ENCODE measurements around the gene AP2M1. TPM values are rescaled to one million over a fixed set of nuclear protein-coding genes. Genes with fewer than 3 reads are reported as not detected.

AP2M1 gene
- total RNA-seq (2021; ENCODE audit: unreplicated experiment) (335 TPM), Bru-seq, nascent RNA (percentile 85 among the genes with signal in this experiment), BruChase-seq, experiment 1, labeled RNA remaining after a 2-hour chase (percentile 92 among the genes with signal in this experiment), BruChase-seq, experiment 2, labeled RNA remaining after a 6-hour chase (percentile 97 among the genes with signal in this experiment)
- 391 TPM for polyA plus RNA-seq (2012; ENCODE audit: insufficient read length)
- long read RNA-seq, transcript AP2M1-207 (10 exons, 1,950 nt): minor isoform, 32 of 962 reads
- long read RNA-seq, transcript AP2M1-202 (11 exons, 2,091 nt): major isoform, 244 of 962 reads
- long read RNA-seq, partial matches to known transcripts: 96 of 962 reads
- long read RNA-seq, other reads (novel, unspliced or antisense): 589 of 962 reads

GRCh38 chr3:184174646-184175492 is at the start of gene AP2M1:
Gene AP2M1 (plus strand): TSS chr3:184174855. CDS start chr3:184176994, 2,139 bp downstream.
- Histone ChIP-seq H3K36me3 (ENCODE audit: control insufficient read depth, insufficient read depth, low read length) (peaks cover 8% of the 10 kb centered on the region; the same call in 1 of the 2 replicates), H3K27me3 (ENCODE audit: control insufficient read depth, insufficient read depth, low read length) (no peaks in the 10 kb centered on the region), H3K4me3 (ENCODE audit: low read depth in 2 of 2, low read length in 2 of 2) (peak within 1 kb of the TSS; percentile 80 to 86), H3K4me1 (ENCODE audit: control insufficient read depth, insufficient read depth, low read length) (peaks cover 18% of the 10 kb centered on the region), H3K27ac (ENCODE audit: low read length) (peak within 1 kb of the TSS; percentile 88), H3K9me3 (ENCODE audit: control insufficient read depth, insufficient read depth, low read depth, low read length) (no peaks in the 10 kb centered on the region)
- ChIA-PET POLR2A (interaction anchor here (0.6 to 1.0 kb wide), 4 partner anchors 9 to 112 kb away, joined by 3 to 12 read pairs (median 8); partner anchors contain the start of gene DVL3), CTCF (interaction anchor here (1.0 kb wide), 2 partner anchors 11 to 135 kb away, joined by 3 to 4 read pairs; partner anchors contain the start of gene ABCF3)
- in situ Hi-C loops (cut with HindIII; ENCODE audit: low pct_unique_long_range_greater_than_20kb, low sequenced_read_pairs) (no loop called here), intact Hi-C loops (cut with micrococcal nuclease; ENCODE audit: unreplicated experiment) (loop anchor here (5.0 kb wide), 1 partner anchor 1158 kb away; no protein-coding TSS in a partner anchor)
- DNase-seq (ENCODE audit: low read depth, low spot score): peak; percentile 94
- no TSS peak for BruUV-seq (replicated peaks)
- peak; percentile 93 for ATAC-seq
- peak; percentile 90 for TF ChIP-seq POLR2AphosphoS5 (IDR thresholded peaks at IDR 0.05; ENCODE audit: low read depth, low read length)
- peak; percentile 71; the same call in 1 of the 2 replicates for TF ChIP-seq SIN3A (IDR thresholded peaks at IDR 0.05; ENCODE audit: borderline replicate concordance, insufficient read depth, low read depth, low read length)
- TF ChIP-seq REST (IDR thresholded peaks at IDR 0.05; ENCODE audit: insufficient read depth in 1 of 2, low read depth in 2 of 2, low read length in 1 of 2): no peak
- TF ChIP-seq CTCF (IDR thresholded peaks at IDR 0.05): no peak
- TF ChIP-seq TCF7L2 (IDR thresholded peaks at IDR 0.05; ENCODE audit: low read depth, low read length): no peak

- in situ Hi-C loops (cut with HindIII; ENCODE audit: low pct_unique_long_range_greater_than_20kb, low sequenced_read_pairs): no loop called here
- BruUV-seq (replicated peaks): no TSS peak
- no peak for ATAC-seq
- POLR2A ChIA-PET: no interaction called here
- no peak for DNase-seq (ENCODE audit: low read depth, low spot score)
- intact Hi-C loops (cut with micrococcal nuclease; ENCODE audit: unreplicated experiment): no loop called here
- TF ChIP-seq SIN3A (IDR thresholded peaks at IDR 0.05; ENCODE audit: borderline replicate concordance, insufficient read depth, low read depth, low read length): no peak
- TF ChIP-seq REST (IDR thresholded peaks at IDR 0.05; ENCODE audit: insufficient read depth in 1 of 2, low read depth in 2 of 2, low read length in 1 of 2): no peak
- TF ChIP-seq CTCF (IDR thresholded peaks at IDR 0.05): no peak
- no peak for TF ChIP-seq TCF7L2 (IDR thresholded peaks at IDR 0.05; ENCODE audit: low read depth, low read length)
- no peak for TF ChIP-seq POLR2AphosphoS5 (IDR thresholded peaks at IDR 0.05; ENCODE audit: low read depth, low read length)
- CTCF ChIA-PET: interaction anchor here (0.6 kb wide), 1 partner anchor 941 kb away, joined by 3 read pairs; no protein-coding TSS in a partner anchor
- H3K4me1 ChIP-seq (ENCODE audit: control insufficient read depth, insufficient read depth, low read length): no peaks in the 10 kb centered on the region
- no peaks in the 10 kb centered on the region for H3K27me3 ChIP-seq (ENCODE audit: control insufficient read depth, insufficient read depth, low read length)
- H3K27ac ChIP-seq (ENCODE audit: low read length): no peak overlapping the region
- no peaks in the 10 kb centered on the region for H3K36me3 ChIP-seq (ENCODE audit: control insufficient read depth, insufficient read depth, low read length)
- no peaks in the 10 kb centered on the region for H3K9me3 ChIP-seq (ENCODE audit: control insufficient read depth, insufficient read depth, low read depth, low read length)
- H3K4me3 ChIP-seq (ENCODE audit: low read depth in 2 of 2, low read length in 2 of 2): no peak overlapping the region
Observed at GRCh38 chr3:184126006-184126405, 48.6 kb upstream of the AP2M1 start.
